HCT116 (cell line): ENCODE results near the gene EML2.
A peak's percentile ranks its signal among the peaks of the same experiment; 100 is the strongest.

ENCODE experiments used
- CBX3 ChIP-seq: IDR thresholded peaks from 2 replicates; pipeline ENCODE4 v1.6.1; 2012; ENCODE audit warnings: low read depth
- CEBPB ChIP-seq: IDR thresholded peaks from 2 replicates; pipeline ENCODE4 v1.6.1; 2012; ENCODE audit warnings: low read depth
- CTCF ChIP-seq, 3 experiments: fragments of 200-600 bp in 1 of 3; sonication (generic) in 1 of 3; IDR thresholded peaks in 2 of 3; conservative IDR thresholded peaks in 1 of 3; 2 replicates each; pipeline ENCODE4 v1.5.1; 2012 to 2017; ENCODE audit warnings: low read depth in 2 of 3, low read length in 2 of 3, antibody characterized with exemption in 1 of 3, borderline replicate concordance in 1 of 3, control low read depth in 1 of 3, mild to moderate bottlenecking in 1 of 3, mixed read lengths in 1 of 3, mixed run types in 1 of 3, moderate library complexity in 1 of 3; ENCODE audit not compliant: insufficient read depth in 1 of 3
- EZH2 ChIP-seq: fragments of 200-600 bp; sonication (generic); IDR thresholded peaks from 2 replicates; pipeline ENCODE4 v1.6.1; 2017; ENCODE audit warnings: antibody characterized with exemption, mixed run types
- EZH2phosphoT487 ChIP-seq: fragments of 200-600 bp; IDR thresholded peaks from 2 replicates; pipeline ENCODE4 v1.6.1; 2018; ENCODE audit warnings: antibody characterized with exemption, borderline replicate concordance
- JUND ChIP-seq: IDR thresholded peaks from 2 replicates; pipeline ENCODE4 v1.6.1; 2012
- MAX ChIP-seq: IDR thresholded peaks from 2 replicates; pipeline ENCODE4 v1.6.1; 2012
- POLR2A ChIP-seq: IDR thresholded peaks from 2 replicates; pipeline ENCODE4 v1.7.0; 2011; ENCODE audit warnings: borderline replicate concordance; ENCODE audit not compliant: insufficient read depth, insufficient read length; ENCODE audit errors: extremely low read depth
- POLR2AphosphoS5 ChIP-seq: IDR thresholded peaks from 2 replicates; pipeline ENCODE4 v1.6.1; 2011; ENCODE audit warnings: mild to moderate bottlenecking, low read depth, low read length, moderate library complexity
- REST ChIP-seq: IDR thresholded peaks from 2 replicates; pipeline ENCODE4 v1.6.1; 2012; ENCODE audit warnings: low read depth
- SP1 ChIP-seq: IDR thresholded peaks from 2 replicates; pipeline ENCODE4 v1.6.1; 2012; ENCODE audit warnings: low read depth
- SRF ChIP-seq: IDR thresholded peaks from 2 replicates; pipeline ENCODE4 v1.6.1; 2012; ENCODE audit warnings: low read depth
- YY1 ChIP-seq: IDR thresholded peaks from 2 replicates; pipeline ENCODE4 v1.6.1; 2011; ENCODE audit warnings: low read length, low read depth, moderate library complexity, mild to moderate bottlenecking; ENCODE audit not compliant: insufficient replicate concordance; ENCODE audit errors: extremely low read depth
- ZNF274 ChIP-seq: fragments of 200-500 bp; sonication (Bioruptor generic); IDR thresholded peaks from 2 replicates; pipeline ENCODE4 v1.6.1; 2014; ENCODE audit warnings: mild to moderate bottlenecking, low read depth, low read length, inconsistent platforms

GRCh38 chr19:45687599-45687998 is 48.4 kb upstream of the EML2 start:
- TF ChIP-seq POLR2AphosphoS5 = no peak; the same call in 1 of the 2 replicates
- 0 out of 6 replicates have a peak, but pooled peaks of 2 of the 3 experiments have one; percentile 16 to 29 for TF ChIP-seq CTCF (IDR thresholded peaks at IDR 0.05 in 2 of 3, conservative IDR thresholded peaks at IDR 0.05 in 1 of 3; ENCODE audit: borderline replicate concordance in 1 of 3, insufficient read depth in 1 of 3, low read depth in 2 of 3, low read length in 2 of 3)
- no peak for TF ChIP-seq MAX
- TF ChIP-seq JUND = no peak
- no peak for TF ChIP-seq EZH2
- TF ChIP-seq CBX3 = no peak
- no peak for TF ChIP-seq SRF
- no peak for TF ChIP-seq CEBPB
- no peak for TF ChIP-seq REST
- no peak for TF ChIP-seq ZNF274
- no peak for TF ChIP-seq YY1
- no peak for TF ChIP-seq SP1
- no peak for TF ChIP-seq EZH2phosphoT487
- TF ChIP-seq POLR2A = no peak
